Caco-2 (cell line): ENCODE data around the gene SMAD7. TPM values are rescaled to one million over a fixed set of nuclear protein-coding genes. Genes with fewer than 3 reads are reported as not detected.

Experiments
- BruUV-seq: library from RNA; stranded (reverse); fragments of 400-500 nt; replicated peaks from 2 replicates; lab custom pipeline; 2021; lab: Mats Ljungman, UMichigan
- CTCF ChIA-PET: fragments of 300-600 bp; sonication (Branson Sonifier 250); formaldehyde crosslinking; loops from one replicate; lab custom pipeline; 2022; ENCODE audit warnings: antibody characterized with exemption; lab: Charles Lee
- POLR2A ChIA-PET: fragments of 300-600 bp; sonication (Branson Sonifier 250); formaldehyde crosslinking; loops from one replicate; lab custom pipeline; 2022; ENCODE audit warnings: antibody characterized with exemption; lab: Charles Lee
- DNase-seq, 2 experiments: peaks; one replicate each; pipeline versions ENCODE4 v3.0.0 to v3.0.0-alpha.2; 2020 to 2022
- H3K27me3 ChIP-seq: replicated peaks from 2 replicates; pipeline ENCODE4 v1.6.0; 2011; ENCODE audit warnings: low read length; ENCODE audit not compliant: control insufficient read depth, insufficient read depth
- H3K36me3 ChIP-seq: 2 replicates; pipeline ENCODE4 v1.5.1; 2011; ENCODE audit warnings: low read length; ENCODE audit not compliant: control insufficient read depth, insufficient read depth
- H3K4me1 ChIP-seq: fragments of 250-450 bp; sonication (Bioruptor Pico); 2 replicates; pipeline ENCODE4 v1.5.1; 2020; ENCODE audit warnings: mild to moderate bottlenecking
- H3K4me3 ChIP-seq: 2 replicates; pipeline ENCODE4 v1.5.1; 2011; ENCODE audit warnings: low read depth, mild to moderate bottlenecking, control low read depth, low read length
- H3K9me3 ChIP-seq: fragments of 250-450 bp; sonication (Bioruptor Pico); 2 replicates; pipeline ENCODE4 v1.5.1; 2020; ENCODE audit warnings: mild to moderate bottlenecking, moderate library complexity
- H3K27ac Mint-ChIP-seq: one replicate; pipeline ENCODE4 v1.8.0; 2022; ENCODE audit warnings: mixed read lengths; ENCODE audit not compliant: unreplicated experiment
- H3K27me3 Mint-ChIP-seq: one replicate; pipeline ENCODE4 v1.8.0; 2022; ENCODE audit warnings: mixed read lengths; ENCODE audit not compliant: insufficient read depth, unreplicated experiment
- H3K36me3 Mint-ChIP-seq: one replicate; pipeline ENCODE4 v1.8.0; 2022; ENCODE audit warnings: mild to moderate bottlenecking, mixed read lengths; ENCODE audit not compliant: insufficient read depth, unreplicated experiment
- H3K4me1 Mint-ChIP-seq: one replicate; pipeline ENCODE4 v1.8.0; 2022; ENCODE audit warnings: low read depth, mixed read lengths; ENCODE audit not compliant: unreplicated experiment
- H3K4me3 Mint-ChIP-seq: one replicate; pipeline ENCODE4 v1.8.0; 2022; ENCODE audit warnings: mild to moderate bottlenecking, moderate library complexity, mixed read lengths; ENCODE audit not compliant: unreplicated experiment
- H3K9me3 Mint-ChIP-seq: one replicate; pipeline ENCODE4 v1.8.0; 2022; ENCODE audit warnings: mixed read lengths; ENCODE audit not compliant: unreplicated experiment
- intact Hi-C: fragments of 100-400 bp; cut with micrococcal nuclease; formaldehyde crosslinking; loops from one replicate; pipeline ENCODE4 v1.10.0; 2022; ENCODE audit not compliant: unreplicated experiment
- total RNA-seq: library from RNA; stranded (reverse); gene quantifications from 2 replicates; pipeline ENCODE4 v1.2.3, GENCODE V29; 2022
- TF ChIP-seq, protein P1 (sequence below), 2 experiments: fragments of 200-600 bp in 1 of 2; IDR thresholded peaks; 1 replicate in 1 of 2; 2 replicates in 1 of 2; pipeline versions ENCODE4 v1.5.1 to v1.8.0; 2011 to 2022; ENCODE audit warnings: antibody characterized with exemption in 1 of 2, control low read depth in 1 of 2, inconsistent platforms in 1 of 2, low read depth in 1 of 2, low read length in 1 of 2, mild to moderate bottlenecking in 1 of 2, moderate library complexity in 1 of 2; ENCODE audit not compliant: insufficient read depth in 1 of 2, severe bottlenecking in 1 of 2, unreplicated experiment in 1 of 2

SMAD7 gene
- total RNA-seq, 1 experiment from 2014 or later: 9.3 TPM

DNA sequence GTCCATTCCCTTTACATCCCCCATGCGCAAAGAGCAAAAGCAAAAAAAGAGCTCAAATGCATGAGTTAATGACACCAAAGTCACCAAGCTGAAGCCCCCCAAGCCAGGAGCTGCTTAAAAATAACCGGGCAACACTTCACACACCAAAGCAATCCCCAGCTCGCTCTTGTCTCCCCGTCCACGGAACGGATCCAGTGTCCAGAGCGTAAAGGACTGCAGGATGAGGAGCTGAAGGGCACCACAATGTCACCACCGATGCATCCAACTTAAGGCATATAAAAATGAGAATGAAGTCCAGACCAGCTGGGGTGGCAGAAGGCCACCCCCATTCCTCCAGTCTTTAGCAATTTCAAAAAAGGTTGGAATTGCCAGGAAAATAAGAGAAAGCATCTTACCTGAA is 8.7 kb downstream of the SMAD7 start:
- Mint-ChIP-seq H3K9me3 (no peaks in the 10 kb centered on the region), H3K27ac (no peak overlapping the region), H3K4me1 (peaks cover 18% of the 10 kb centered on the region), H3K27me3 (no peaks in the 10 kb centered on the region), H3K4me3 (peak overlapping the region; percentile 27), H3K36me3 (peaks cover 25% of the 10 kb centered on the region)
- H3K4me3 ChIP-seq: no peak overlapping the region
- intact Hi-C loops: loop anchor here (1.0 to 10.0 kb wide), 2 partner anchors 12 to 157 kb away; no protein-coding TSS in a partner anchor
- TSS peak; percentile 23 for BruUV-seq
- no peaks in the 10 kb centered on the region for H3K9me3 ChIP-seq
- peaks cover 70% of the 10 kb centered on the region for H3K4me1 ChIP-seq
- ChIA-PET POLR2A (no interaction called here), CTCF (no interaction called here)
- no peaks in the 10 kb centered on the region for H3K27me3 ChIP-seq
- no peaks in the 10 kb centered on the region; the same call in 1 of the 2 replicates for H3K36me3 ChIP-seq
- no peak for DNase-seq
- TF ChIP-seq, protein P1, sequence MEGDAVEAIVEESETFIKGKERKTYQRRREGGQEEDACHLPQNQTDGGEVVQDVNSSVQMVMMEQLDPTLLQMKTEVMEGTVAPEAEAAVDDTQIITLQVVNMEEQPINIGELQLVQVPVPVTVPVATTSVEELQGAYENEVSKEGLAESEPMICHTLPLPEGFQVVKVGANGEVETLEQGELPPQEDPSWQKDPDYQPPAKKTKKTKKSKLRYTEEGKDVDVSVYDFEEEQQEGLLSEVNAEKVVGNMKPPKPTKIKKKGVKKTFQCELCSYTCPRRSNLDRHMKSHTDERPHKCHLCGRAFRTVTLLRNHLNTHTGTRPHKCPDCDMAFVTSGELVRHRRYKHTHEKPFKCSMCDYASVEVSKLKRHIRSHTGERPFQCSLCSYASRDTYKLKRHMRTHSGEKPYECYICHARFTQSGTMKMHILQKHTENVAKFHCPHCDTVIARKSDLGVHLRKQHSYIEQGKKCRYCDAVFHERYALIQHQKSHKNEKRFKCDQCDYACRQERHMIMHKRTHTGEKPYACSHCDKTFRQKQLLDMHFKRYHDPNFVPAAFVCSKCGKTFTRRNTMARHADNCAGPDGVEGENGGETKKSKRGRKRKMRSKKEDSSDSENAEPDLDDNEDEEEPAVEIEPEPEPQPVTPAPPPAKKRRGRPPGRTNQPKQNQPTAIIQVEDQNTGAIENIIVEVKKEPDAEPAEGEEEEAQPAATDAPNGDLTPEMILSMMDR (IDR thresholded peaks at IDR 0.05; ENCODE audit: insufficient read depth in 1 of 2, low read depth in 1 of 2, low read length in 1 of 2, severe bottlenecking in 1 of 2, unreplicated experiment in 1 of 2): no peak

DNA sequence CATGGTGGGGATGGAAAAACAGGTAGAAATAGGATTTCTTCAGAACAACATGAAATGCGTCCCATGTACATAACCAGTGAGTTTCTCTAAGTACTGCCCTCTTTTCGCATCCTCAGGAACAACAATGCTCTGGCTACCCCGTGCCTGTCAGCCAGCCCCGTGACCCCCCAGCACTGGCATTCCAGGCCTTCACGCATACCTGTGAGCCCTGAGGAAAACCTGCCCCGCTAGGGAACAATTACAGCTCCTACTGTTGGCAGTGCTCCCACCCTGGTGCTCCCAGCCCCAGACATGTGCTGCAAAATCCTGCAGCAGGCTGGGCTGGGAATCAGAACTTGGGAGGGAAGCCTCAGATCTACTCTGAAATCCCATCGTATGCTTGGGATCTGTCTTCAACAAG is 9.1 kb downstream of the SMAD7 start:
- H3K27ac Mint-ChIP-seq: peak overlapping the region; percentile 85
- no peaks in the 10 kb centered on the region for H3K27me3 Mint-ChIP-seq
- Histone ChIP-seq H3K27me3 (no peaks in the 10 kb centered on the region), H3K9me3 (no peaks in the 10 kb centered on the region), H3K4me3 (no peak overlapping the region), H3K36me3 (no peaks in the 10 kb centered on the region; the same call in 1 of the 2 replicates), H3K4me1 (peaks cover 66% of the 10 kb centered on the region)
- intact Hi-C loops: loop anchor here (1.0 to 10.0 kb wide), 2 partner anchors 11 to 157 kb away; no protein-coding TSS in a partner anchor
- H3K9me3 Mint-ChIP-seq: no peaks in the 10 kb centered on the region
- ChIA-PET CTCF (no interaction called here), POLR2A (no interaction called here)
- H3K36me3 Mint-ChIP-seq: peaks cover 25% of the 10 kb centered on the region
- peak overlapping the region; percentile 27 for H3K4me3 Mint-ChIP-seq
- DNase-seq: no peak
- H3K4me1 Mint-ChIP-seq: peaks cover 18% of the 10 kb centered on the region
- BruUV-seq: no TSS peak
- TF ChIP-seq, protein P1 (IDR thresholded peaks at IDR 0.05; ENCODE audit: insufficient read depth in 1 of 2, low read depth in 1 of 2, low read length in 1 of 2, severe bottlenecking in 1 of 2, unreplicated experiment in 1 of 2): no peak

DNA sequence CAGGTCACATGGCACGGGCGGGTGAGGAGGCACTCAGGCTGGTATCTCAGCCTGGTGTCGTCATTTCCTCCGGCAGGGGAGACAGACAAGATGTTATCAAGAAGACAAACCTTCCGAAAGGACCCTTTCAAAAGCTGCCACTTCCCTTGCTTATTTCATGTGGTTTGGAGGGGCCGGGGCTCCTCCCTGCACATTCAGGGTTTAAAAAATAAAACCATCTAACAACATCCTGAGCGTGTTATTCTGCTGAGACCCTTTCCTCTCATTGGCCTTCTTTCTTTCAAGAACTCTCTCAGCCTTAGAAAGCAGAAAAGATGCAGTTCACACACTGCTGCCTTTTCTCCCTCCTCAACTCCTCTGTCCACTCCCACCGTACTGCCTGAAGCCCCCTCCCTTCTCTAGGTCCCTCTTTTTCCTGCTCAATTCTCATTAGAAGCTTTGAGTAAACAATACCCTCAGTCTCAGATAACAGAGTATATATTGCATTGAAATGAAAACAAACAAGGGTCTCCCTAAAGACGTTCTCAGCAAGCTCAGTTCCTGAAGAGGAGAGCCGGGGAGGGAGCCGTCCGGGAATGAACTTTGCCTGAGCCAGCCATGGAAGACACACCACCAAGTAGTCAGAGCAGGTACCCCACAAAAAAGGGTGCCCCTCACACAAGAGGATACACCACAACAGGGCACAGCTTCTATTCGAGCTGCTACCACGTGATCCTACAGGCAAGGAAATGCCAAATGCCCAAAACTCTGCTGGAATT is 9.7 kb downstream of the SMAD7 start:
- H3K4me3 Mint-ChIP-seq: peak overlapping the region; percentile 29
- TF ChIP-seq, protein P1 (IDR thresholded peaks at IDR 0.05; ENCODE audit: insufficient read depth in 1 of 2, low read depth in 1 of 2, low read length in 1 of 2, severe bottlenecking in 1 of 2, unreplicated experiment in 1 of 2): no peak
- Histone ChIP-seq H3K4me3 (no peak overlapping the region), H3K36me3 (no peaks in the 10 kb centered on the region; the same call in 1 of the 2 replicates), H3K27me3 (no peaks in the 10 kb centered on the region), H3K4me1 (peaks cover 60% of the 10 kb centered on the region), H3K9me3 (no peaks in the 10 kb centered on the region)
- ChIA-PET POLR2A (no interaction called here), CTCF (no interaction called here)
- peaks cover 20% of the 10 kb centered on the region for H3K4me1 Mint-ChIP-seq
- no peaks in the 10 kb centered on the region for H3K27me3 Mint-ChIP-seq
- intact Hi-C loops: loop anchor here (10.0 kb wide), 1 partner anchor 156 kb away; no protein-coding TSS in a partner anchor
- no peak for DNase-seq
- H3K27ac Mint-ChIP-seq: peak overlapping the region; percentile 85
- no peaks in the 10 kb centered on the region for H3K9me3 Mint-ChIP-seq
- BruUV-seq: no TSS peak
- peaks cover 25% of the 10 kb centered on the region for H3K36me3 Mint-ChIP-seq
